A673 (cell line): ENCODE measurements around the gene CAMK2A.

ENCODE experiments used
- EZH2 ChIP-seq: fragments of 200-600 bp; sonication (generic); IDR thresholded peaks from 2 replicates; pipeline ENCODE4 v1.6.1; 2017; ENCODE audit warnings: borderline replicate concordance, low read depth, mild to moderate bottlenecking, mixed read lengths, antibody characterized with exemption, low read length; ENCODE audit not compliant: poor library complexity, severe bottlenecking
- TF ChIP-seq, protein P1 (sequence below): fragments of 300-800, 200-600 bp; sonication (generic); conservative IDR thresholded peaks from 2 replicates; pipeline ENCODE4 v1.5.1; 2017; ENCODE audit warnings: low read depth, mild to moderate bottlenecking, antibody characterized with exemption, low read length, moderate library complexity, mixed read lengths

DNA sequence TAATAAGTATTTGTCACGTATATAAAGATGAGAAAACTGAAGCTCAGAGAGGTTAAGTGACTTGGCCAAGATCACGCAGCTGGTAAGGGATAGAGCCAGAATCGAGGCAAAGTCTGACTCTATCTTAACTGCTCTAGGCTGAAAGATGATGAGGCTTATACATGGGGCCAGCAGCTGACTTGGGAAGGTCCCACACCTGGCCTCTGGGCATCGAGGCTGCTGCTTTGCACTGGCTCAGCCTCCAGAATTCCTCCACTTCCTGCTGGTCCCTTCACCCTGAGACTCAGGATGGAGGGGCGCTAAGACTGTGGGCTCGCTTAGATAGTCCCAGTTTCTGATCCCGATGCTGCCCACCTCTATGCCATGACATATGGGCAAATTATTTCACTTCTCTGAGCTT, 35.2 kb downstream of the CAMK2A start:
- no peak for TF ChIP-seq EZH2
- TF ChIP-seq, protein P1, sequence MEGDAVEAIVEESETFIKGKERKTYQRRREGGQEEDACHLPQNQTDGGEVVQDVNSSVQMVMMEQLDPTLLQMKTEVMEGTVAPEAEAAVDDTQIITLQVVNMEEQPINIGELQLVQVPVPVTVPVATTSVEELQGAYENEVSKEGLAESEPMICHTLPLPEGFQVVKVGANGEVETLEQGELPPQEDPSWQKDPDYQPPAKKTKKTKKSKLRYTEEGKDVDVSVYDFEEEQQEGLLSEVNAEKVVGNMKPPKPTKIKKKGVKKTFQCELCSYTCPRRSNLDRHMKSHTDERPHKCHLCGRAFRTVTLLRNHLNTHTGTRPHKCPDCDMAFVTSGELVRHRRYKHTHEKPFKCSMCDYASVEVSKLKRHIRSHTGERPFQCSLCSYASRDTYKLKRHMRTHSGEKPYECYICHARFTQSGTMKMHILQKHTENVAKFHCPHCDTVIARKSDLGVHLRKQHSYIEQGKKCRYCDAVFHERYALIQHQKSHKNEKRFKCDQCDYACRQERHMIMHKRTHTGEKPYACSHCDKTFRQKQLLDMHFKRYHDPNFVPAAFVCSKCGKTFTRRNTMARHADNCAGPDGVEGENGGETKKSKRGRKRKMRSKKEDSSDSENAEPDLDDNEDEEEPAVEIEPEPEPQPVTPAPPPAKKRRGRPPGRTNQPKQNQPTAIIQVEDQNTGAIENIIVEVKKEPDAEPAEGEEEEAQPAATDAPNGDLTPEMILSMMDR: no peak
